Measurements from ENCODE around the gene PLD3. TPM values are rescaled to one million over a fixed set of nuclear protein-coding genes. Genes with fewer than 3 reads are reported as not detected.
"Not testable (repeated sequence)": the region's sequence is repeated elsewhere in the genome, so short reads cannot be mapped to it uniquely, and the experiment has no call there.

Gene PLD3
- total RNA-seq, 2 donors from 2014 or later, result 155 to 162 TPM

DNA sequence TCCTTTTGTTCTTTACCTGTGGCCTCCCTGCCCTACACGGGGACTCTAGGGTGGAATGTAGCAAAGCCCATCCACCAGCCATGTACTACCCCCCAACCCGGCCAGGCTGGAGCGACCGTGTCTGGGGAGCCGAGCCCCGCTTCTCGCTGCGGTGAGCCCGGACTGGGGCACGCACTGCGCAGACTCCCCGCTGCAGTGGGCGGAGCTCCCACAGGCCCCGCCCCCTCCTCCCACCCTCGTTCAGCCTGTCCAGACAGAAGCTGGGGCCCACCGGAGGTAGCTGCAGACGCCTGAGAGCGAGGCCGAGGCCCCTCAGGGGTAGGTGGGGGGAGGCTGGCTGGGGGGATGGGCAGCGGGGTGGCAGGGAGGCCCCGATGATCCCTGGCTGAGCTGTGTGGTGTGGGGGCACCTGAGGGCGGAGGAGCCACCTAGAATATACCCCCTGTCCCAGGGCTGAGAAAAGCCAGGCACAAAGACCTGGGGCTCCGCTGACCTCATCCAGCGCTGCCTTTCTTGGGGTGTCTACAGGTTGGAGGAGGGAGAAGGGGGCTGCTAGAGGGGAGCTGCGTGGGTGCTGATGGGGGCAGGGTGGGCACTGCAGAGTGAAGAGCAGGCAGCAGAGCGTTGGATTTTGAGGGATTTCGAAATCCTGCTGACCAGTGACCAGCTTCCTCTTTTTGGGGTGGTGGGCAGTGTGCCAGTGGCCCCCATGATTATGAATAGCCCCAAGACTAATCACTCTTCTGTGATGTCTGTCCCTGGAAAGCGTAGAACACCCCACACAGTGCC, 17.3 kb downstream of the PLD3 start:
- no peak overlapping the region for H3K27ac ChIP-seq
- intact Hi-C loops (cut with DNase I), result no loop called here
- 49 to 58% methylated on average over 19 to 25 of the region's 28 CpGs for WGBS, 2 donors
- no peaks in the 10 kb centered on the region for H3K4me1 ChIP-seq
- H3K4me3 ChIP-seq, result no peak overlapping the region
- TF ChIP-seq, protein P1, sequence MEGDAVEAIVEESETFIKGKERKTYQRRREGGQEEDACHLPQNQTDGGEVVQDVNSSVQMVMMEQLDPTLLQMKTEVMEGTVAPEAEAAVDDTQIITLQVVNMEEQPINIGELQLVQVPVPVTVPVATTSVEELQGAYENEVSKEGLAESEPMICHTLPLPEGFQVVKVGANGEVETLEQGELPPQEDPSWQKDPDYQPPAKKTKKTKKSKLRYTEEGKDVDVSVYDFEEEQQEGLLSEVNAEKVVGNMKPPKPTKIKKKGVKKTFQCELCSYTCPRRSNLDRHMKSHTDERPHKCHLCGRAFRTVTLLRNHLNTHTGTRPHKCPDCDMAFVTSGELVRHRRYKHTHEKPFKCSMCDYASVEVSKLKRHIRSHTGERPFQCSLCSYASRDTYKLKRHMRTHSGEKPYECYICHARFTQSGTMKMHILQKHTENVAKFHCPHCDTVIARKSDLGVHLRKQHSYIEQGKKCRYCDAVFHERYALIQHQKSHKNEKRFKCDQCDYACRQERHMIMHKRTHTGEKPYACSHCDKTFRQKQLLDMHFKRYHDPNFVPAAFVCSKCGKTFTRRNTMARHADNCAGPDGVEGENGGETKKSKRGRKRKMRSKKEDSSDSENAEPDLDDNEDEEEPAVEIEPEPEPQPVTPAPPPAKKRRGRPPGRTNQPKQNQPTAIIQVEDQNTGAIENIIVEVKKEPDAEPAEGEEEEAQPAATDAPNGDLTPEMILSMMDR (IDR thresholded peaks at IDR 0.05), result no peak
- peak in 1 of 3 donors; percentile 14 for TF ChIP-seq POLR2A (IDR thresholded peaks at IDR 0.05)
- peaks cover 0 to 6% of the 10 kb centered on the region in 2 donors for H3K36me3 ChIP-seq (replicated peaks in 1 of 2; ENCODE audit: insufficient read depth in 1 of 2, low read depth in 2 of 2)
- ATAC-seq, result peak; percentile 59
- no peaks in the 10 kb centered on the region for H3K9me3 ChIP-seq
- no peaks in the 10 kb centered on the region for H3K27me3 ChIP-seq
- DNase-seq, result peak; percentile 33 to 63 (median 46)

DNA sequence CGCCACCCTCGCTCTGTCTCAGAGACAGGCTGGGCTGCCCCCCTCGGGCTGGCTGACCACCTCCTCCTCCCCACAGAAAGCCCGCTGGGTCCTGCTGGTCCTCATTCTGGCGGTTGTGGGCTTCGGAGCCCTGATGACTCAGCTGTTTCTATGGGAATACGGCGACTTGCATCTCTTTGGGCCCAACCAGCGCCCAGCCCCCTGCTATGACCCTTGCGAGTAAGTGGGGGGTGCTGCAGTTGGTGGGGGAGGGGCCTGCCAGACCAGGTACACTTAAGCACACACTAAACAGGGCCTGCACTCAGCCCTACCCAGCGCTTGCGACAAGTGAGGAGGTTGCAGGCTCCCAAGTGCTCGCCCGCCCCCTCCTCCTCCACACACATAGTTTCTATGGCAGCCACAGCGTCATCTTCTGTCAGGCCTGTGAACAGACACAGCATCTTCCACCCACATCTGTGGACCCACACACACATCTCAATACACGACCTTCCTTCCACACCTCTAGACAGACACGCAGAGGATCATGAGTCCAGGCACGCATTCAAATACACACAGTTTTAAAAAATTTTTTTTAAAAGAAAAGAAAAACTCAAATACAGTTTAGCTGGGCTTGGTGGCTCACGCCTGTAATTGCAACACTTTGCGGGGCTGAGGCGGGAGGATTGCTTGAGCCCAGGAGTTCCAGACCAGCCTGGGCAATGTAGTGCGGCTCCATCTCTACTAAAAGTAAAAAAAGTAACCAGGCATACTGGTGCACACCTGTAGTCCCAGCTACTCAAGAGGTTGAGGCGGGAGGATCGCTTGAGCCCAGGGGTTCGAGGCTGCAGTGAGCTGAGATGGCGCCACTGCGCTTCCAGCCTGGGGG, 18.4 kb downstream of the PLD3 start:
- no peak overlapping the region for H3K27ac ChIP-seq
- DNase-seq, result no peak

DNA sequence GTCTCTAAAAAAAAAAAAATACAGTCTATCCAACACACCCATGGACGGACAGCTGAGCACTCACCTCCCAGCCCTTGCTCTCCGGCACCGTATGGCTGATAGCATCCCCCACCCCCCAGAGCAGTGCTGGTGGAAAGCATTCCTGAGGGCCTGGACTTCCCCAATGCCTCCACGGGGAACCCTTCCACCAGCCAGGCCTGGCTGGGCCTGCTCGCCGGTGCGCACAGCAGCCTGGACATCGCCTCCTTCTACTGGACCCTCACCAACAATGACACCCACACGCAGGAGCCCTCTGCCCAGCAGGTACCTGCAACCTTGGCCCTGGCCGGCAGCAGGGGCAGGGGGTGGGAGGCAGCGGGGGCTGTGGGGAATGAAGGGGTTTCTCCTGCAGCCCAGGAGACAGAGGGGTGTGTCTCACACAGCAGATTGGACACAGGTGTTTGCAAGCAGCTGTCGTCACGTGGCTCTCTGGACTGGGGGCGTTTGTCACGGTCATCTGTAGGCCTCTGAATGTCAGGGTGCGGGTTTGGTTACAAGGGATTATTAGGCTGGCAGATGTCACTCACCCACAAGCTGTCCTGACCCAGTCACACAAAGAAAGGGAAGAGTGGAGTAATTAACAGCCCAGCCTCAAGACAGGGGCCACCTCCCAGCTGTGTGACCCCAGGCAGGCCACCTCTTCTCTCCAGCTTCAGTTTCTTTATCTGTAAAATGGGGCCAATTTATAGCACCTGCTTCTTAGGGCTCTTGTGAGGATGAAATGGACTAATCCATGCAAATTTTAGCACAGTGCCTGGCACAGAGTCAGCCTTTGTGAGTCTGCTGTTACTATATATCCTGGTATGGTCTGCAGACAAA, 19.3 kb downstream of the PLD3 start:
- peaks cover 0 to 10% of the 10 kb centered on the region in 2 donors for H3K36me3 ChIP-seq (replicated peaks in 1 of 2; ENCODE audit: insufficient read depth in 1 of 2, low read depth in 2 of 2)
- TF ChIP-seq, protein P1 (IDR thresholded peaks at IDR 0.05), result no peak
- no peak for TF ChIP-seq POLR2A (IDR thresholded peaks at IDR 0.05)
- no peak for ATAC-seq

More for the DNA sequence above, 18.4 kb downstream of the PLD3 start:
- Histone ChIP-seq H3K4me3 (no peak overlapping the region), H3K9me3 (no peaks in the 10 kb centered on the region), H3K4me1 (no peaks in the 10 kb centered on the region), H3K27me3 (no peaks in the 10 kb centered on the region), H3K36me3 (replicated peaks in 1 of 2; ENCODE audit: insufficient read depth in 1 of 2, low read depth in 2 of 2) (peaks cover 0 to 8% of the 10 kb centered on the region in 2 donors)
- ATAC-seq, result no peak
- 85 to 89% methylated on average over 14 to 27 of the region's 27 CpGs for WGBS, 2 donors
- TF ChIP-seq, protein P1 (IDR thresholded peaks at IDR 0.05), result no peak
- no peak for TF ChIP-seq POLR2A (IDR thresholded peaks at IDR 0.05)
- intact Hi-C loops (cut with DNase I), result no loop called here

DNA sequence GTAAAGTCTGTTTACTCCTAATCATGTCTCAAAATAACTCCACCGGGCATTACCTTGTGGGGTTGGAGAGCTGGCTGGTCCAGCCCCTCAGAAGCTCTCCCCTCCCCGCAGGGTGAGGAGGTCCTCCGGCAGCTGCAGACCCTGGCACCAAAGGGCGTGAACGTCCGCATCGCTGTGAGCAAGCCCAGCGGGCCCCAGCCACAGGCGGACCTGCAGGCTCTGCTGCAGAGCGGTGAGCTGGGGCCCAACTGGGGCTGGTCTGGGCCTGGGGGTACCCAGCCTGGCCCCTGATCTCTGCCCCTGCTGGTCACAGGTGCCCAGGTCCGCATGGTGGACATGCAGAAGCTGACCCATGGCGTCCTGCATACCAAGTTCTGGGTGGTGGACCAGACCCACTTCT, 21.3 kb downstream of the PLD3 start:
- no peaks in the 10 kb centered on the region for H3K9me3 ChIP-seq
- DNase-seq (no peak), ATAC-seq (no peak)
- TF ChIP-seq, protein P1 (IDR thresholded peaks at IDR 0.05), result no peak
- TF ChIP-seq POLR2A (IDR thresholded peaks at IDR 0.05), result no peak
- H3K27ac ChIP-seq, result no peak overlapping the region
- no peaks in the 10 kb centered on the region for H3K4me1 ChIP-seq
- 86 to 91% methylated on average over 6 to 12 of the region's 12 CpGs for WGBS, 2 donors
- H3K27me3 ChIP-seq, result no peaks in the 10 kb centered on the region
- peaks cover 0 to 19% of the 10 kb centered on the region in 2 donors for H3K36me3 ChIP-seq (replicated peaks in 1 of 2; ENCODE audit: insufficient read depth in 1 of 2, low read depth in 2 of 2)
- intact Hi-C loops (cut with DNase I), result no loop called here
- no peak overlapping the region for H3K4me3 ChIP-seq

More for the DNA sequence above, 19.3 kb downstream of the PLD3 start:
- Histone ChIP-seq H3K27me3 (no peaks in the 10 kb centered on the region), H3K4me3 (no peak overlapping the region), H3K9me3 (no peaks in the 10 kb centered on the region), H3K27ac (no peak overlapping the region), H3K4me1 (no peaks in the 10 kb centered on the region)
- intact Hi-C loops (cut with DNase I), result no loop called here
- WGBS, 2 donors, result 79 to 92% methylated on average over 8 to 13 of the region's 16 CpGs
- no peak for DNase-seq

DNA sequence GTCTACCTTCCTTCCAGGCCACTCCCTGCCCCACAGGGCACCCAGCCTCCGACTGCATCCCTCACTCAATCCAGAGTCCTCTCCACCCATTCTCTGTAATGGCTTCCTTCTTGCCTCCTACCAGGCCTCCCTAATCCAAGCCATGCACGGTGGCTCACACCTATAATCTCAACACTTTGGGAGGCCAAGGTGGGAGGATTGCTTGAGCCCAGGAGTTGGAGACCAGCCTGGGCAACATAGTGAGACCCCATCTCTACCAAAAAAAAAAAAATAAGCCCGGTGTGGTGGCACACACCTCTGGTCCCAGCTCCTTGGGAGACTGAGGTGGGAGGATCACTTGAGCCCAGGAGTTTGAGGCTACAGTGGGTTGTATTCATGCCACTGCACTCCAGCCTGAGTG, 21.8 kb downstream of the PLD3 start:
- ATAC-seq; H3K4me3 ChIP-seq; DNase-seq; H3K4me1 ChIP-seq; intact Hi-C loops (cut with DNase I); H3K27me3 ChIP-seq; H3K9me3 ChIP-seq; H3K27ac ChIP-seq: not testable (repeated sequence)
- 93 to 94% methylated on average over 3 of the region's 3 CpGs for WGBS, 2 donors
- peaks cover 0 to 19% of the 10 kb centered on the region in 2 donors for H3K36me3 ChIP-seq (replicated peaks in 1 of 2; ENCODE audit: insufficient read depth in 1 of 2, low read depth in 2 of 2)

Data from body of pancreas (tissue), 4 donors.